Glutamatergic neuron (in vitro differentiated cells): Measurements from ENCODE around the gene SPO11. TPM values are rescaled to one million over a fixed set of nuclear protein-coding genes. Genes with fewer than 3 reads are reported as not detected.

Experiments used
- DNase-seq: peaks from one replicate; pipeline ENCODE4 v3.0.0; 2022
- H3K27ac Mint-ChIP-seq: one replicate; pipeline ENCODE4 v1.8.0; 2020; ENCODE audit warnings: mild to moderate bottlenecking, mixed read lengths, inconsistent platforms; ENCODE audit not compliant: unreplicated experiment
- H3K27me3 Mint-ChIP-seq: one replicate; pipeline ENCODE4 v1.8.0; 2020; ENCODE audit warnings: mild to moderate bottlenecking, moderate library complexity, mixed read lengths, inconsistent platforms; ENCODE audit not compliant: unreplicated experiment
- H3K36me3 Mint-ChIP-seq: one replicate; pipeline ENCODE4 v1.8.0; 2020; ENCODE audit warnings: mild to moderate bottlenecking, mixed read lengths, inconsistent platforms; ENCODE audit not compliant: unreplicated experiment
- H3K4me1 Mint-ChIP-seq: one replicate; pipeline ENCODE4 v1.8.0; 2020; ENCODE audit warnings: mild to moderate bottlenecking, low read depth, mixed read lengths, inconsistent platforms; ENCODE audit not compliant: unreplicated experiment
- H3K4me3 Mint-ChIP-seq: one replicate; pipeline ENCODE4 v1.8.0; 2020; ENCODE audit warnings: mild to moderate bottlenecking, mixed read lengths, inconsistent platforms; ENCODE audit not compliant: unreplicated experiment
- H3K9me3 Mint-ChIP-seq: one replicate; pipeline ENCODE4 v1.8.0; 2020; ENCODE audit warnings: mild to moderate bottlenecking, moderate library complexity, mixed read lengths, inconsistent platforms; ENCODE audit not compliant: unreplicated experiment
- CTCF ChIP-seq: fragments of 200-600 bp; sonication (generic); IDR thresholded peaks from one replicate; pipeline ENCODE4 v1.5.0; 2021; ENCODE audit not compliant: partially characterized antibody, unreplicated experiment
- total RNA-seq: library from RNA; stranded (reverse); fragmentation: NEBNext Ultra II Directional; extraction: Animal tissue kit (Norgen Biotek cat#: 25700); gene quantifications from one replicate; pipeline ENCODE4 v1.2.1, GENCODE V29; 2021; ENCODE audit not compliant: unreplicated experiment

SPO11 gene
- total RNA-seq, 1 donor from 2014 or later = not detected

DNA sequence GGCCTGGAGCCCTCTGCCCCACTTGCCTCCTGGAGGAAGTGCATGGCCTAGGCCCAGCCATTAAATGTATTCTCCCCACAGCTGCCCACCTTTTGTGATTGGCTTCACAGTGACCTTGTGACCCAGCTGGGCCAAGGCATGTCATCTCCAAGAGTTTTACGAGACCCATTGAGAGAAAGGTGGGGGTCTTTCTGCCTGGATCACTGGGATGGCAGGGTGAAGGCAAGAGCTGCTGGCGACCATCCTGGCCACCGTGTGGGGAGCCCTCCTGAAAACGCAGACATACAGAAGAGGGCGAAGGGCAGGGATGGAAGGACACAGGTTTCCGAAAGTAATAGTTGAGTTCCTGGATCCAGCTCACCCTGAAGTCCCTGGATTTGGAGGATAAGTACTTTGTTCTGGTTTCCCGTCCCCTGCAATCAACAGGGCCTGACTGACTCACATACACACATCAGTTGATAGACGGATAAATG, 12.3 kb upstream of the SPO11 start:
- DNase-seq = no peak
- H3K9me3 Mint-ChIP-seq = peaks cover 2% of the 10 kb centered on the region
- no peaks in the 10 kb centered on the region for H3K27me3 Mint-ChIP-seq
- H3K27ac Mint-ChIP-seq = no peak overlapping the region
- no peak overlapping the region for H3K4me3 Mint-ChIP-seq
- no peaks in the 10 kb centered on the region for H3K36me3 Mint-ChIP-seq
- no peaks in the 10 kb centered on the region for H3K4me1 Mint-ChIP-seq
- TF ChIP-seq CTCF = no peak

GRCh38 chr20:57317789-57318371, 11.7 kb upstream of the SPO11 start:
- H3K4me1 Mint-ChIP-seq = peaks cover 5% of the 10 kb centered on the region
- no peak overlapping the region for H3K27ac Mint-ChIP-seq
- no peak for TF ChIP-seq CTCF
- H3K9me3 Mint-ChIP-seq = peaks cover 3% of the 10 kb centered on the region
- no peak overlapping the region for H3K4me3 Mint-ChIP-seq
- no peaks in the 10 kb centered on the region for H3K36me3 Mint-ChIP-seq
- DNase-seq = no peak
- peaks cover 3% of the 10 kb centered on the region for H3K27me3 Mint-ChIP-seq

DNA sequence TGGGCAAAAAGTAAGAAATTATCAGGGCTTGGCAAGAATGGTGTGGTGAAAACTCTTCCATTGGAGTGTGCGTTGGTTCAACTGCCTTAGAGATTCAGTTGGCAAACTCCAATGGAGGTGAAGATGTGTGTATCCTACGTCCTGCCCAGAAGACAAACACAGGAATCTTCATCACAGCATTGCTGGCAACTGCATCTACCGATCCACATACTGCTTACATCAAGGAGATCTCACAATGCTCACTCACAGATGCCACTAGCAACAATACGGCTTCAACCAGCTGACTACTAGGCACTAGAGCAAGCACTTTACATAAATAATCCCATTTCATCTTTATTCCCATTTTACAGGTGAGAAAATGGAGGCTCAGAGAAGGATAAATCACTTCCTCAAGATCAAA, 10.0 kb upstream of the SPO11 start:
- Mint-ChIP-seq H3K9me3 (peaks cover 4% of the 10 kb centered on the region), H3K27ac (no peak overlapping the region), H3K27me3 (peaks cover 4% of the 10 kb centered on the region), H3K36me3 (no peaks in the 10 kb centered on the region), H3K4me1 (peaks cover 9% of the 10 kb centered on the region), H3K4me3 (no peak overlapping the region)
- no peak for TF ChIP-seq CTCF
- DNase-seq = no peak

- Mint-ChIP-seq H3K27ac (no peak overlapping the region), H3K9me3 (peaks cover 4% of the 10 kb centered on the region), H3K4me1 (peaks cover 9% of the 10 kb centered on the region), H3K4me3 (no peak overlapping the region), H3K36me3 (no peaks in the 10 kb centered on the region), H3K27me3 (peaks cover 4% of the 10 kb centered on the region)
- no peak for TF ChIP-seq CTCF
- DNase-seq = no peak
Observed at GRCh38 chr20:57320358-57320757, 9.2 kb upstream of the SPO11 start.

DNA sequence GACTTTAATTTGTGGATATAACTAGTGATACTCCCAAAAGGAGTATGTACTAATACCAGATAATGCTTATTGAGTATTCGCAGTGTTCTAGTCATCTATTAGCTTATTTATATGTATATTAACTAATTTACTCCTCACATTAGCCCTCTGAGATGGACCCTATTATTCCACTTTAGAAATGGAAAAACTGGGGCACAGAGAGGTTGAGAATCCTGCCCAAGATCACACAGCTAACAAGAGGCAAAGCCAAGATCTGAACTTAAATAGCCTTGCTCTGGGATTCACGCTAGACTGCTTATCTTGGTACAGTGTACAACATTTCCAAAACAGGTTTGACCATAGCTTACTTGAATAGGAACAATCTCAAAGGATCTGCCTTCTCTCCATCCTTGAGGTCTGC, 8.5 kb upstream of the SPO11 start:
- H3K9me3 Mint-ChIP-seq = peaks cover 4% of the 10 kb centered on the region
- H3K4me3 Mint-ChIP-seq = no peak overlapping the region
- DNase-seq = no peak
- H3K27ac Mint-ChIP-seq = no peak overlapping the region
- peaks cover 9% of the 10 kb centered on the region for H3K4me1 Mint-ChIP-seq
- H3K36me3 Mint-ChIP-seq = no peaks in the 10 kb centered on the region
- TF ChIP-seq CTCF = no peak
- peaks cover 4% of the 10 kb centered on the region for H3K27me3 Mint-ChIP-seq
